C4-2B (cell line): Measurements from ENCODE around the gene ARSB.

ENCODE experiments used
- CTCF ChIP-seq: fragments of 450-650 bp; conservative IDR thresholded peaks from 2 replicates; pipeline ENCODE4 v1.5.1; 2017; ENCODE audit warnings: mild to moderate bottlenecking
- ZFX ChIP-seq: fragments of 450-650 bp; IDR thresholded peaks from 2 replicates; pipeline ENCODE4 v1.6.1; 2017

GRCh38 chr5:78920604-78921003 is 64.5 kb downstream of the ARSB start:
- TF ChIP-seq CTCF (peak; percentile 18), ZFX (no peak)
